ENCODE results near the gene MAST3.

GRCh38 chr19:18057557-18057956 lies 40.0 kb upstream of the MAST3 start:
- TF ChIP-seq GATA2 (IDR thresholded peaks at IDR 0.05; ENCODE audit: low read depth, low read length), result no peak
- no peak for TF ChIP-seq GATA3 (IDR thresholded peaks at IDR 0.05; ENCODE audit: low read depth, low read length)

Data from SH-SY5Y (cell line).